DMS 273 treated with DMSO at 0.1 percent for 48 hours (cell line): Measurements from ENCODE around the gene SIGLEC8.
"Not testable (repeated sequence)": the region's sequence is repeated elsewhere in the genome, so short reads cannot be mapped to it uniquely, and the experiment has no call there.

Source experiments
- DNase-seq: peaks from one replicate; lab custom pipeline; 2025; lab: John Stamatoyannopoulos, UW

The SIGLEC8 gene

GRCh38 chr19:51447510-51447909, 10.7 kb downstream of the SIGLEC8 start:
- not testable (repeated sequence) for DNase-seq

GRCh38 chr19:51441410-51442390, 16.6 kb downstream of the SIGLEC8 start:
- no peak for DNase-seq

- DNase-seq, result no peak
Measured at GRCh38 chr19:51440846-51441409, 17.3 kb downstream of the SIGLEC8 start.

- DNase-seq, result no peak
Measured at GRCh38 chr19:51440052-51440451, 18.2 kb downstream of the SIGLEC8 start.

- DNase-seq, result no peak
Measured at GRCh38 chr19:51439021-51439465, 19.2 kb downstream of the SIGLEC8 start.

- DNase-seq, result no peak
Measured at GRCh38 chr19:51434456-51434855, 23.8 kb downstream of the SIGLEC8 start.

GRCh38 chr19:51433043-51433442, 25.2 kb downstream of the SIGLEC8 start:
- DNase-seq, result no peak

GRCh38 chr19:51431124-51431523, 27.1 kb downstream of the SIGLEC8 start:
- DNase-seq, result no peak

GRCh38 chr19:51430221-51430620, 28.0 kb downstream of the SIGLEC8 start:
- DNase-seq, result no peak

- no peak for DNase-seq
Measured at GRCh38 chr19:51427201-51427600, 31.1 kb downstream of the SIGLEC8 start.

- DNase-seq, result no peak
Measured at GRCh38 chr19:51422053-51422448, 36.2 kb downstream of the SIGLEC8 start.

- no peak for DNase-seq
Measured at GRCh38 chr19:51421229-51422052, 36.8 kb downstream of the SIGLEC8 start.

GRCh38 chr19:51420511-51420910, 37.7 kb downstream of the SIGLEC8 start:
- DNase-seq, result not testable (repeated sequence)

GRCh38 chr19:51418707-51419106, 39.5 kb downstream of the SIGLEC8 start:
- DNase-seq, result no peak

GRCh38 chr19:51417810-51418157, 40.5 kb downstream of the SIGLEC8 start:
- DNase-seq, result no peak

- no peak for DNase-seq
Measured at GRCh38 chr19:51417107-51417809, 41.0 kb downstream of the SIGLEC8 start, which contains the start of gene SIGLEC10. TSS of gene SIGLEC10 (minus strand) at chr19:51417642. CDS start at chr19:51417581, 61 bp downstream.

GRCh38 chr19:51416422-51416821, 41.8 kb downstream of the SIGLEC8 start:
- not testable (repeated sequence) for DNase-seq

- no peak for DNase-seq
Measured at GRCh38 chr19:51415187-51415586, 43.1 kb downstream of the SIGLEC8 start.

- no peak for DNase-seq
Measured at GRCh38 chr19:51410950-51411748, 47.1 kb downstream of the SIGLEC8 start.

- no peak for DNase-seq
Measured at GRCh38 chr19:51407511-51408131, 50.6 kb downstream of the SIGLEC8 start.
